CD14-positive monocyte (primary cell): Measurements from ENCODE around the gene MRPS27. TPM values are rescaled to one million over a fixed set of nuclear protein-coding genes. Genes with fewer than 3 reads are reported as not detected.

Source experiments
- DNase-seq, 3 donors: peaks; one replicate each; pipeline ENCODE4 v3.0.0-alpha.2; 2011 to 2022
- H2AFZ ChIP-seq: 2 replicates; pipeline ENCODE4 v1.6.0; 2012; ENCODE audit warnings: mild to moderate bottlenecking, low read depth, low read length, inconsistent platforms; ENCODE audit not compliant: insufficient read depth, poor library complexity, severe bottlenecking
- H3K27ac ChIP-seq, 2 donors: 1 replicate in 1 of 2; 2 replicates in 1 of 2; pipeline ENCODE4 v1.5.1; 2012 to 2013; ENCODE audit warnings: low read length in 2 of 2, control low read depth in 1 of 2, inconsistent platforms in 1 of 2, low read depth in 1 of 2, mild to moderate bottlenecking in 1 of 2
- H3K27me3 ChIP-seq, 2 donors: one replicate each; pipeline versions ENCODE4 v1.6.0 to v1.6.1; 2011 to 2013; ENCODE audit warnings: low read length in 2 of 2; ENCODE audit not compliant: control insufficient read depth in 2 of 2, insufficient read depth in 2 of 2
- H3K36me3 ChIP-seq, 2 donors: replicated peaks in 1 of 2; 1 replicate in 1 of 2; 2 replicates in 1 of 2; pipeline versions ENCODE4 v1.5.1 to v1.6.1; 2012 to 2013; ENCODE audit warnings: low read length in 2 of 2, control low read depth in 1 of 2, inconsistent platforms in 1 of 2, mild to moderate bottlenecking in 1 of 2; ENCODE audit not compliant: insufficient read depth in 2 of 2, control insufficient read depth in 1 of 2
- H3K4me1 ChIP-seq, 2 donors: 1 replicate in 1 of 2; 2 replicates in 1 of 2; pipeline versions ENCODE4 v1.5.1 to v1.6.1; 2012 to 2013; ENCODE audit warnings: low read length in 2 of 2, control low read depth in 1 of 2, inconsistent platforms in 1 of 2, mild to moderate bottlenecking in 1 of 2, moderate library complexity in 1 of 2; ENCODE audit not compliant: insufficient read depth in 2 of 2, control insufficient read depth in 1 of 2
- H3K4me2 ChIP-seq: replicated peaks from 2 replicates; pipeline ENCODE3; 2012; ENCODE audit warnings: low read length, moderate library complexity, mild to moderate bottlenecking; ENCODE audit not compliant: poor library complexity, severe bottlenecking; ENCODE audit errors: extremely low read depth
- H3K4me3 ChIP-seq, 3 experiments: fragments of 200-600 bp in 1 of 3; sonication (generic) in 1 of 3; replicated peaks in 1 of 3; 1 replicate in 2 of 3; 2 replicates in 1 of 3; pipeline ENCODE4 v1.5.1; 2011 to 2013; ENCODE audit warnings: low read length in 3 of 3, mild to moderate bottlenecking in 3 of 3, control low read depth in 2 of 3, low read depth in 2 of 3, inconsistent platforms in 1 of 3, moderate library complexity in 1 of 3
- H3K79me2 ChIP-seq: 2 replicates; pipeline ENCODE4 v1.6.0; 2012; ENCODE audit warnings: mild to moderate bottlenecking, control low read depth, inconsistent platforms, low read length, moderate library complexity; ENCODE audit not compliant: insufficient read depth
- H3K9ac ChIP-seq: 2 replicates; pipeline ENCODE4 v1.6.0; 2017; ENCODE audit warnings: low read length, mild to moderate bottlenecking; ENCODE audit not compliant: insufficient read depth, poor library complexity, severe bottlenecking
- H3K9me3 ChIP-seq, 2 donors: replicated peaks in 1 of 2; 1 replicate in 1 of 2; 2 replicates in 1 of 2; pipeline versions ENCODE4 v1.5.1 to v1.6.1; 2012 to 2013; ENCODE audit warnings: low read length in 2 of 2, control low read depth in 1 of 2; ENCODE audit not compliant: control insufficient read depth in 1 of 2, insufficient read depth in 1 of 2
- H4K20me1 ChIP-seq: 2 replicates; pipeline ENCODE4 v1.6.0; 2012; ENCODE audit warnings: mild to moderate bottlenecking, low read length, control low read depth, moderate library complexity; ENCODE audit not compliant: insufficient read depth
- H3K27ac Mint-ChIP-seq, 7 donors: one replicate each; pipeline ENCODE4 v1.8.0; 2020; ENCODE audit warnings: mild to moderate bottlenecking in 7 of 7, mixed read lengths in 7 of 7, moderate library complexity in 6 of 7, inconsistent platforms in 2 of 7
- H3K27me3 Mint-ChIP-seq, 3 donors: one replicate each; pipeline ENCODE4 v1.8.0; 2021 to 2022; ENCODE audit warnings: low read depth in 3 of 3, mild to moderate bottlenecking in 3 of 3, mixed read lengths in 3 of 3, moderate library complexity in 3 of 3, inconsistent platforms in 1 of 3
- H3K36me3 Mint-ChIP-seq, 2 donors: one replicate each; pipeline ENCODE4 v1.8.0; 2020; ENCODE audit warnings: mixed read lengths in 2 of 2, inconsistent platforms in 1 of 2, mild to moderate bottlenecking in 1 of 2
- H3K4me1 Mint-ChIP-seq: one replicate; pipeline ENCODE4 v1.8.0; 2020; ENCODE audit warnings: mild to moderate bottlenecking, mixed read lengths
- H3K4me3 Mint-ChIP-seq, 2 donors: one replicate each; pipeline ENCODE4 v1.8.0; 2020; ENCODE audit warnings: mild to moderate bottlenecking in 2 of 2, mixed read lengths in 2 of 2, moderate library complexity in 1 of 2
- H3K9me3 Mint-ChIP-seq, 7 donors: one replicate each; pipeline ENCODE4 v1.8.0; 2020 to 2022; ENCODE audit warnings: mixed read lengths in 7 of 7, mild to moderate bottlenecking in 6 of 7, moderate library complexity in 6 of 7, inconsistent platforms in 2 of 7
- CTCF ChIP-seq: fragments of 200-600 bp; IDR thresholded peaks from one replicate; pipeline ENCODE4 v1.8.0; 2022; ENCODE audit warnings: antibody characterized with exemption, mild to moderate bottlenecking
- WGBS: methylation state at CpG from one replicate; pipeline ENCODE4 v1.1.5; 2013; ENCODE audit warnings: missing lambda C conversion rate; ENCODE audit not compliant: insufficient coverage; 5-methylcytosine and 5-hydroxymethylcytosine counted together
- intact Hi-C, 2 donors: fragments of 100-400 bp; cut with micrococcal nuclease; formaldehyde crosslinking; loops; one replicate each; pipeline versions ENCODE4 v1.15.0 to v1.15.1; 2023
- polyA plus RNA-seq, 3 donors: library from polyadenylated mRNA; depleted of rRNA in 1 of 3; unstranded in 2 of 3; stranded (reverse) in 1 of 3; fragments of 300-500 nt in 2 of 3; fragments of >200 nt in 1 of 3; fragmentation: Illumina TruSeq in 2 of 3; gene quantifications; 1 replicate in 2 of 3; 2 replicates in 1 of 3; pipeline ENCODE4 v1.2.3, GENCODE V29; 2012 to 2021

The MRPS27 gene
- polyA plus RNA-seq, 3 donors = 13.3 to 19.2 (median 15.3) TPM

GRCh38 chr5:72228960-72229359, 91.1 kb downstream of the MRPS27 start:
- H4K20me1 ChIP-seq = no peaks in the 10 kb centered on the region
- H3K9ac ChIP-seq = no peak overlapping the region
- no peak overlapping the region for H3K27ac Mint-ChIP-seq
- H3K4me3 Mint-ChIP-seq = no peak overlapping the region
- peaks cover 31 to 63% of the 10 kb centered on the region in 2 donors for H3K36me3 ChIP-seq
- H3K4me2 ChIP-seq = no peak overlapping the region
- intact Hi-C loops = no loop called here
- WGBS = 96% methylated on average over 2 of the region's 3 CpGs
- no peaks in the 10 kb centered on the region for H3K9me3 Mint-ChIP-seq
- H3K79me2 ChIP-seq = no peaks in the 10 kb centered on the region
- H3K9me3 ChIP-seq = no peaks in the 10 kb centered on the region
- peaks cover 65% of the 10 kb centered on the region in 2 donors for H3K36me3 Mint-ChIP-seq
- H3K27ac ChIP-seq = no peak overlapping the region
- H3K4me1 ChIP-seq = peaks cover 9 to 16% of the 10 kb centered on the region in 2 donors
- no peak overlapping the region for H3K4me3 ChIP-seq
- no peak overlapping the region for H2AFZ ChIP-seq
- H3K27me3 Mint-ChIP-seq = peaks cover 0 to 2% (median 1%) of the 10 kb centered on the region in 3 donors
- no peak for DNase-seq
- H3K4me1 Mint-ChIP-seq = peaks cover 20% of the 10 kb centered on the region
- TF ChIP-seq CTCF = no peak
- no peaks in the 10 kb centered on the region for H3K27me3 ChIP-seq

GRCh38 chr5:72226950-72227349, 93.1 kb downstream of the MRPS27 start:
- Histone ChIP-seq H3K27me3 (no peaks in the 10 kb centered on the region), H4K20me1 (no peaks in the 10 kb centered on the region), H2AFZ (no peak overlapping the region), H3K4me2 (no peak overlapping the region), H3K27ac (no peak overlapping the region), H3K9ac (no peak overlapping the region), H3K4me3 (no peak overlapping the region), H3K79me2 (no peaks in the 10 kb centered on the region), H3K36me3 (peaks cover 38 to 82% of the 10 kb centered on the region in 2 donors), H3K4me1 (peaks cover 0 to under 1% of the 10 kb centered on the region in 2 donors), H3K9me3 (no peaks in the 10 kb centered on the region)
- TF ChIP-seq CTCF = no peak
- H3K27ac Mint-ChIP-seq = no peak overlapping the region
- intact Hi-C loops = no loop called here
- H3K36me3 Mint-ChIP-seq = peaks cover 75 to 76% of the 10 kb centered on the region in 2 donors
- no peaks in the 10 kb centered on the region for H3K9me3 Mint-ChIP-seq
- peaks cover 11% of the 10 kb centered on the region for H3K4me1 Mint-ChIP-seq
- 95% methylated on average over 2 of the region's 2 CpGs for WGBS
- DNase-seq = no peak
- no peak overlapping the region for H3K4me3 Mint-ChIP-seq
- peaks cover 0 to 2% (median 1%) of the 10 kb centered on the region in 3 donors for H3K27me3 Mint-ChIP-seq
